SK-N-SH treated with all-trans-retinoic acid at 6 μM for 48 hours (cell line): Measurements from ENCODE around the gene MYO19.

Experiments
- ATAC-seq: fragments of 200-7000 bp; cut with Tn5 transposase; 3 replicates; pipeline ENCODE4 v1.9.1; 2020; ENCODE audit warnings: mild to moderate bottlenecking, moderate library complexity
- ARNTL ChIP-seq: fragments of 450-650 bp; formaldehyde crosslinking; IDR thresholded peaks from 2 replicates; pipeline ENCODE4 v1.5.0; 2020; ENCODE audit warnings: low read depth, mild to moderate bottlenecking, moderate library complexity, borderline replicate concordance
- BACH2 ChIP-seq: fragments of 250-450 bp; sonication (Bioruptor Pico); IDR thresholded peaks from 2 replicates; pipeline ENCODE4 v1.9.0; 2021; ENCODE audit warnings: mild to moderate bottlenecking, borderline replicate concordance
- CSDC2 ChIP-seq: fragments of 250-450 bp; sonication (Bioruptor Pico); IDR thresholded peaks from 2 replicates; pipeline ENCODE4 v1.5.0; 2020; ENCODE audit warnings: mild to moderate bottlenecking, moderate library complexity
- ESRRG ChIP-seq: fragments of 250-450 bp; sonication (Bioruptor Pico); IDR thresholded peaks from 2 replicates; pipeline ENCODE4 v1.6.1; 2021; ENCODE audit warnings: mild to moderate bottlenecking
- ISL1 ChIP-seq: fragments of 250-450 bp; sonication (Bioruptor Pico); IDR thresholded peaks from 2 replicates; pipeline ENCODE4 v2.1.2; 2022; ENCODE audit warnings: mild to moderate bottlenecking, moderate library complexity
- OSR1 ChIP-seq: fragments of 250-450 bp; sonication (Bioruptor Pico); IDR thresholded peaks from 2 replicates; pipeline ENCODE4 v1.8.0; 2022; ENCODE audit warnings: moderate library complexity, mild to moderate bottlenecking, inconsistent platforms
- POU6F1 ChIP-seq: fragments of 250-450 bp; sonication (Bioruptor Pico); IDR thresholded peaks from 2 replicates; pipeline ENCODE4 v1.8.0; 2021; ENCODE audit warnings: low read depth, mild to moderate bottlenecking, moderate library complexity, borderline replicate concordance
- PPARA ChIP-seq: fragments of 250-450 bp; sonication (Bioruptor Pico); IDR thresholded peaks from 2 replicates; pipeline ENCODE4 v1.5.0; 2020; ENCODE audit warnings: mild to moderate bottlenecking, borderline replicate concordance
- RARB ChIP-seq: fragments of 250-450 bp; sonication (Bioruptor Pico); IDR thresholded peaks from 2 replicates; pipeline ENCODE4 v1.8.0; 2021; ENCODE audit warnings: mild to moderate bottlenecking, moderate library complexity
- SNAI2 ChIP-seq: fragments of 250-450 bp; sonication (Bioruptor Pico); IDR thresholded peaks from 2 replicates; pipeline ENCODE4 v1.5.0; 2020; ENCODE audit warnings: mild to moderate bottlenecking, moderate library complexity
- TCF4 ChIP-seq: fragments of 250-450 bp; sonication (Bioruptor Pico); IDR thresholded peaks from 2 replicates; pipeline ENCODE4 v1.8.0; 2021; ENCODE audit warnings: mild to moderate bottlenecking, moderate library complexity, borderline replicate concordance
- TOX ChIP-seq: fragments of 250-450 bp; sonication (Bioruptor Pico); IDR thresholded peaks from 2 replicates; pipeline ENCODE4 v1.8.0; 2021; ENCODE audit warnings: mild to moderate bottlenecking, moderate library complexity, borderline replicate concordance
- TSHZ2 ChIP-seq: fragments of 250-450 bp; sonication (Bioruptor Pico); IDR thresholded peaks from 2 replicates; pipeline ENCODE4 v1.5.0; 2020; ENCODE audit warnings: mild to moderate bottlenecking, moderate library complexity
- ZC3H10 ChIP-seq: fragments of 250-450 bp; sonication (Bioruptor Pico); IDR thresholded peaks from 2 replicates; pipeline ENCODE4 v1.5.1; 2021; ENCODE audit warnings: mild to moderate bottlenecking, moderate library complexity
- ZNF565 ChIP-seq: fragments of 450-650 bp; formaldehyde crosslinking; conservative IDR thresholded peaks from 2 replicates; pipeline ENCODE4 v1.5.0; 2020; ENCODE audit warnings: low read depth, mild to moderate bottlenecking, moderate library complexity
- ZNF8 ChIP-seq: fragments of 450-650 bp; formaldehyde crosslinking; IDR thresholded peaks from 2 replicates; pipeline ENCODE4 v1.5.0; 2020; ENCODE audit warnings: mild to moderate bottlenecking, moderate library complexity
- TF ChIP-seq, protein P1 (sequence below): fragments of 250-450 bp; sonication (Bioruptor Pico); IDR thresholded peaks from 2 replicates; pipeline ENCODE4 v1.5.1; 2021; ENCODE audit warnings: mild to moderate bottlenecking, moderate library complexity

MYO19 gene

DNA sequence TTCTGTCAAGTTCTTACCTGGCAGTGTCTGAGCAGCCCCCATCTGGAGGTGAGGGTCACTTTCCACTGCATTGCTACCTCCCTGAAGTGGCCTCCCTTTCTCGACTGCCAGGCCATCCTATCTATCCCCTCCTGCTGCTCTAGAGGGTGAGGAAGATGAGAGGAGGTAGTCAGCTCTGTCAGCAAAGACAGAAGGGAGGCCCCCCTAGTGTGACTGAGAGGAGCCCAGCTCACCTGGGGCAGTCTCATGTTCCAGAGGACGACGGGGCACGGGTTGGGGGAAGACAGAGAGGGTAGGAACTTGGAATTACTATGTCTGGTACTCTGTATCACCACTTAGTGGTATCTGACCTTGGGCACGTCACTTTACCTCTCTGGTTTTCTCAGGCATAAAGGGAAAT lies 22.0 kb downstream of the MYO19 start:
- TF ChIP-seq ESRRG (CRISPR knock-in tag) (no peak), OSR1 (CRISPR knock-in tag) (no peak), TOX (CRISPR knock-in tag) (no peak), PPARA (no peak), ARNTL (CRISPR knock-in tag) (no peak), ZC3H10 (CRISPR knock-in tag) (no peak), TSHZ2 (CRISPR knock-in tag) (no peak)
- TF ChIP-seq, all 23 proteins: peak for 0

DNA sequence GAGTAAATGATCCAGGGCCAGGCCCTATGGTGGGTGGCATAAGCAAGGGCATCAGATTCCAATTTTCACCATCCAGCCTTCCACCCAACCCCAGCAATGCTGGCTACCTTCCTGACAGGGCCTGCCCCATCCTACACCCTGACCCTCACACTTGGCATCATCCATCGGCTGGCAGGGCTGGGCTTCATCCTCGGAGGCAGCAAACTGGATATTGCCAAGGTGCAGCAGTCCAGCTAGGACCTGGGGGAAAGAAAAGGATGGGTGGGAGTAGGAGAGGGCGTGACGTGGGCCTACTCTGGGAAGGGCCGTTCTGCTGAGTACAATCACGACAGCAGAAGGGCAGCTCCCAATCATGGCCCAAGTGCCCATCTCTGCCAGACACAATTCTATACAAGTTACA lies 23.5 kb downstream of the MYO19 start:
- no peak for ATAC-seq
- TF ChIP-seq ISL1 (CRISPR knock-in tag) (no peak), TOX (CRISPR knock-in tag) (no peak), RARB (CRISPR knock-in tag) (no peak), BACH2 (no peak), TCF4 (no peak), PPARA (no peak), ARNTL (CRISPR knock-in tag) (no peak), ZNF565 (CRISPR knock-in tag) (no peak), TSHZ2 (CRISPR knock-in tag) (no peak), POU6F1 (CRISPR knock-in tag) (no peak), CSDC2 (CRISPR knock-in tag) (no peak)

More for the DNA sequence above, 22.0 kb downstream of the MYO19 start:
- ATAC-seq = no peak

GRCh38 chr17:36510636-36511035 lies 24.0 kb downstream of the MYO19 start:
- ATAC-seq = no peak
- TF ChIP-seq TCF4 = no peak
- TF ChIP-seq TSHZ2 (CRISPR knock-in tag) = no peak
- TF ChIP-seq BACH2 = no peak
- TF ChIP-seq ARNTL (CRISPR knock-in tag) = no peak
- TF ChIP-seq ZNF8 = no peak
- TF ChIP-seq ISL1 (CRISPR knock-in tag) = no peak
- TF ChIP-seq CSDC2 (CRISPR knock-in tag) = no peak
- no peak for TF ChIP-seq POU6F1 (CRISPR knock-in tag)
- no peak for TF ChIP-seq SNAI2 (CRISPR knock-in tag)
- TF ChIP-seq, protein P1, sequence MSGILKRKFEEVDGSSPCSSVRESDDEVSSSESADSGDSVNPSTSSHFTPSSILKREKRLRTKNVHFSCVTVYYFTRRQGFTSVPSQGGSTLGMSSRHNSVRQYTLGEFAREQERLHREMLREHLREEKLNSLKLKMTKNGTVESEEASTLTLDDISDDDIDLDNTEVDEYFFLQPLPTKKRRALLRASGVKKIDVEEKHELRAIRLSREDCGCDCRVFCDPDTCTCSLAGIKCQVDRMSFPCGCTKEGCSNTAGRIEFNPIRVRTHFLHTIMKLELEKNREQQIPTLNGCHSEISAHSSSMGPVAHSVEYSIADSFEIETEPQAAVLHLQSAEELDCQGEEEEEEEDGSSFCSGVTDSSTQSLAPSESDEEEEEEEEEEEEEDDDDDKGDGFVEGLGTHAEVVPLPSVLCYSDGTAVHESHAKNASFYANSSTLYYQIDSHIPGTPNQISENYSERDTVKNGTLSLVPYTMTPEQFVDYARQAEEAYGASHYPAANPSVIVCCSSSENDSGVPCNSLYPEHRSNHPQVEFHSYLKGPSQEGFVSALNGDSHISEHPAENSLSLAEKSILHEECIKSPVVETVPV (CRISPR knock-in tag) = no peak
- TF ChIP-seq ZNF565 (CRISPR knock-in tag) = no peak
- TF ChIP-seq OSR1 (CRISPR knock-in tag) = no peak
- TF ChIP-seq ESRRG (CRISPR knock-in tag) = no peak
- no peak for TF ChIP-seq TOX (CRISPR knock-in tag)
- TF ChIP-seq ZC3H10 (CRISPR knock-in tag) = no peak
